Panc1 (cell line): ENCODE measurements around the gene PRPF18. TPM values are rescaled to one million over a fixed set of nuclear protein-coding genes. Genes with fewer than 3 reads are reported as not detected.

Experiments
- ATAC-seq: fragments of 200-7000 bp; cut with Tn5 transposase; 2 replicates; pipeline ENCODE4 v1.9.1; 2020; ENCODE audit warnings: mild to moderate bottlenecking, moderate library complexity
- BruUV-seq: library from RNA; stranded (reverse); fragments of 400-500 nt; replicated peaks from 2 replicates; lab custom pipeline; 2021; lab: Mats Ljungman, UMichigan
- CTCF ChIA-PET: fragments of 300-600 bp; sonication (Branson Sonifier 250); formaldehyde crosslinking; loops from one replicate; lab custom pipeline; 2022; ENCODE audit warnings: antibody characterized with exemption; lab: Charles Lee
- POLR2A ChIA-PET: fragments of 300-600 bp; sonication (Branson Sonifier 250); formaldehyde crosslinking; loops from one replicate; lab custom pipeline; 2022; ENCODE audit warnings: antibody characterized with exemption; lab: Charles Lee
- DNase-seq: peaks from one replicate; pipeline ENCODE4 v3.0.0-alpha.2; 2010; ENCODE audit warnings: low read depth, low spot score
- H3K27ac ChIP-seq: 2 replicates; pipeline ENCODE4 v1.5.1; 2011; ENCODE audit warnings: mild to moderate bottlenecking, low read length, inconsistent platforms
- H3K27me3 ChIP-seq: fragments of 200-500 bp; sonication (Bioruptor generic); 2 replicates; pipeline ENCODE4 v1.6.0; 2014; ENCODE audit warnings: low read length, inconsistent platforms; ENCODE audit not compliant: control insufficient read depth, insufficient read depth
- H3K36me3 ChIP-seq: fragments of 200-500 bp; sonication (Bioruptor generic); 2 replicates; pipeline ENCODE4 v1.5.1; 2014; ENCODE audit warnings: inconsistent platforms, mild to moderate bottlenecking, low read length, moderate library complexity; ENCODE audit not compliant: control insufficient read depth, insufficient read depth
- H3K4me1 ChIP-seq: 2 replicates; pipeline ENCODE4 v1.5.1; 2011; ENCODE audit warnings: inconsistent platforms, mild to moderate bottlenecking, low read length, moderate library complexity; ENCODE audit not compliant: control insufficient read depth, insufficient read depth
- H3K4me3 ChIP-seq, 2 experiments: 2 replicates each; pipeline ENCODE4 v1.5.1; 2011 to 2012; ENCODE audit warnings: low read depth in 2 of 2, low read length in 2 of 2, mild to moderate bottlenecking in 2 of 2, inconsistent platforms in 1 of 2, moderate library complexity in 1 of 2
- H3K9me3 ChIP-seq: fragments of 200-500 bp; sonication (Bioruptor generic); 2 replicates; pipeline ENCODE4 v1.5.1; 2014; ENCODE audit warnings: low read depth, mild to moderate bottlenecking, inconsistent platforms, low read length, moderate library complexity; ENCODE audit not compliant: control insufficient read depth, insufficient read depth
- CTCF ChIP-seq: fragments of 450-650 bp; IDR thresholded peaks from 2 replicates; pipeline ENCODE4 v1.5.1; 2017; ENCODE audit warnings: mild to moderate bottlenecking
- POLR2AphosphoS5 ChIP-seq: IDR thresholded peaks from 2 replicates; pipeline ENCODE4 v1.6.1; 2012; ENCODE audit warnings: mild to moderate bottlenecking, low read depth, low read length, moderate library complexity
- REST ChIP-seq, 2 experiments: IDR thresholded peaks; 2 replicates each; pipeline ENCODE4 v1.6.1; 2011 to 2012; ENCODE audit warnings: low read depth in 2 of 2, control low read depth in 1 of 2, low read length in 1 of 2, mild to moderate bottlenecking in 1 of 2, moderate library complexity in 1 of 2; ENCODE audit not compliant: insufficient read depth in 1 of 2
- SIN3A ChIP-seq: IDR thresholded peaks from 2 replicates; pipeline ENCODE4 v1.6.1; 2012; ENCODE audit warnings: low read depth, mild to moderate bottlenecking, low read length, moderate library complexity, borderline replicate concordance; ENCODE audit not compliant: insufficient read depth
- TCF7L2 ChIP-seq: IDR thresholded peaks from 2 replicates; pipeline ENCODE4 v1.6.1; 2011; ENCODE audit warnings: mild to moderate bottlenecking, low read depth, low read length, inconsistent platforms
- in situ Hi-C: cut with HindIII; loops from 2 replicates; pipeline ENCODE4 v1.10.0; 2016; ENCODE audit warnings: low sequenced_read_pairs, low pct_unique_long_range_greater_than_20kb
- intact Hi-C: fragments of 100-400 bp; cut with micrococcal nuclease; formaldehyde crosslinking; loops from one replicate; pipeline ENCODE4 v1.10.0; 2022; ENCODE audit not compliant: unreplicated experiment
- total RNA-seq: library from RNA; stranded (reverse); gene quantifications from one replicate; pipeline ENCODE4 v1.2.1, GENCODE V29; 2021; ENCODE audit not compliant: unreplicated experiment

PRPF18 gene
- total RNA-seq, 1 experiment from 2014 or later, result 12.0 TPM

- intact Hi-C loops, result no loop called here
- H3K4me3 ChIP-seq, result no peak overlapping the region
- H3K27me3 ChIP-seq, result no peaks in the 10 kb centered on the region
- no peak for DNase-seq
- TF ChIP-seq TCF7L2, result no peak
- no peak for TF ChIP-seq REST (IDR thresholded peaks at IDR 0.05; ENCODE audit: insufficient read depth in 1 of 2, low read depth in 2 of 2, low read length in 1 of 2)
- no peak for TF ChIP-seq SIN3A
- no peak for TF ChIP-seq POLR2AphosphoS5
- no peak for TF ChIP-seq CTCF
- no peaks in the 10 kb centered on the region; the same call in 1 of the 2 replicates for H3K4me1 ChIP-seq
- H3K36me3 ChIP-seq, result no peaks in the 10 kb centered on the region; the same call in 1 of the 2 replicates
- no peak overlapping the region for H3K27ac ChIP-seq
- in situ Hi-C loops, result no loop called here
- H3K9me3 ChIP-seq, result no peaks in the 10 kb centered on the region
- no peak for ATAC-seq
- ChIA-PET CTCF (no interaction called here), POLR2A (no interaction called here)
- no TSS peak for BruUV-seq
Measured at GRCh38 chr10:13590886-13591285, 4.1 kb downstream of the PRPF18 start.

GRCh38 chr10:13592306-13592705, 5.5 kb downstream of the PRPF18 start:
- in situ Hi-C loops (no loop called here), intact Hi-C loops (no loop called here)
- TF ChIP-seq REST (IDR thresholded peaks at IDR 0.05; ENCODE audit: insufficient read depth in 1 of 2, low read depth in 2 of 2, low read length in 1 of 2), result no peak
- no peak for TF ChIP-seq SIN3A
- DNase-seq (no peak), ATAC-seq (no peak)
- H3K4me3 ChIP-seq, result no peak overlapping the region
- POLR2A ChIA-PET, result no interaction called here
- CTCF ChIA-PET, result no interaction called here
- no peaks in the 10 kb centered on the region; the same call in 1 of the 2 replicates for H3K36me3 ChIP-seq
- no peaks in the 10 kb centered on the region for H3K9me3 ChIP-seq
- no TSS peak for BruUV-seq
- H3K27ac ChIP-seq, result no peak overlapping the region
- H3K27me3 ChIP-seq, result no peaks in the 10 kb centered on the region
- no peaks in the 10 kb centered on the region for H3K4me1 ChIP-seq
